Right ventricle myocardium superior (tissue), 1 donor: ENCODE results near the gene ABCA4. TPM values are rescaled to one million over a fixed set of nuclear protein-coding genes. Genes with fewer than 3 reads are reported as not detected.

ENCODE experiments used
- ATAC-seq: fragments of 200-7000 bp; cut with Tn5 transposase; one replicate; pipeline ENCODE4 v1.9.1; 2020; ENCODE audit warnings: mild to moderate bottlenecking; ENCODE audit not compliant: poor library complexity
- DNase-seq: peaks from one replicate; pipeline ENCODE4 v3.0.0-alpha.2; 2020
- intact Hi-C: fragments of 100-400 bp; cut with DNase I; formaldehyde crosslinking; loops from one replicate; pipeline ENCODE4 v1.11.2; 2022
- total RNA-seq: library from RNA; stranded (reverse); fragmentation: NEBNext Ultra II Directional; extraction: Animal tissue kit (Norgen Biotek cat#: 25700); gene quantifications from one replicate; pipeline ENCODE4 v1.2.1, GENCODE V29; 2021
- donor health status: DM: no; HTN: yes; CAD: no; lungs with severe emphysema.

Gene ABCA4
- total RNA-seq, 1 donor from 2014 or later: 0.08 TPM

GRCh38 chr1:94109478-94109877 lies 11.5 kb downstream of the ABCA4 start:
- DNase-seq (no peak), ATAC-seq (no peak)
- intact Hi-C loops: no loop called here

GRCh38 chr1:94107141-94107540 lies 13.8 kb downstream of the ABCA4 start:
- intact Hi-C loops: no loop called here
- DNase-seq (no peak), ATAC-seq (no peak)

- ATAC-seq (no peak), DNase-seq (no peak)
- intact Hi-C loops: no loop called here
Measured at GRCh38 chr1:94106716-94107115, 14.2 kb downstream of the ABCA4 start.

GRCh38 chr1:94105957-94106529 lies 14.9 kb downstream of the ABCA4 start:
- DNase-seq: no peak
- ATAC-seq: peak; percentile 18
- intact Hi-C loops: no loop called here

GRCh38 chr1:94105581-94105952 lies 15.4 kb downstream of the ABCA4 start:
- DNase-seq (no peak), ATAC-seq (no peak)
- intact Hi-C loops: no loop called here

- intact Hi-C loops: no loop called here
- ATAC-seq (no peak), DNase-seq (no peak)
Measured at GRCh38 chr1:94104776-94105580, 16.0 kb downstream of the ABCA4 start.

GRCh38 chr1:94104127-94104684 lies 16.7 kb downstream of the ABCA4 start:
- ATAC-seq (no peak), DNase-seq (no peak)
- intact Hi-C loops: no loop called here

- ATAC-seq (no peak), DNase-seq (no peak)
- intact Hi-C loops: no loop called here
Measured at GRCh38 chr1:94103608-94104007, 17.3 kb downstream of the ABCA4 start.

GRCh38 chr1:94101613-94102525 lies 19.1 kb downstream of the ABCA4 start:
- intact Hi-C loops: no loop called here
- DNase-seq: no peak
- no peak for ATAC-seq

- intact Hi-C loops: no loop called here
- no peak for DNase-seq
- ATAC-seq: no peak
Measured at GRCh38 chr1:94100785-94101612, 19.9 kb downstream of the ABCA4 start.

GRCh38 chr1:94100129-94100784 lies 20.7 kb downstream of the ABCA4 start:
- no peak for ATAC-seq
- intact Hi-C loops: no loop called here
- DNase-seq: no peak

- DNase-seq (no peak), ATAC-seq (no peak)
- intact Hi-C loops: no loop called here
Measured at GRCh38 chr1:94099303-94099702, 21.6 kb downstream of the ABCA4 start.

GRCh38 chr1:94098585-94099111 lies 22.3 kb downstream of the ABCA4 start:
- intact Hi-C loops: no loop called here
- DNase-seq: no peak

GRCh38 chr1:94096797-94097549 lies 24.0 kb downstream of the ABCA4 start:
- ATAC-seq: peak; percentile 14
- peak; percentile 60 for DNase-seq
- intact Hi-C loops: no loop called here

More at GRCh38 chr1:94098585-94099111, 22.3 kb downstream of the ABCA4 start:
- no peak for ATAC-seq

- peak; percentile 64 for DNase-seq
- ATAC-seq: peak; percentile 62
Measured at GRCh38 chr1:94095744-94096469, 25.0 kb downstream of the ABCA4 start.

GRCh38 chr1:94095112-94095637 lies 25.8 kb downstream of the ABCA4 start:
- ATAC-seq: peak; percentile 84
- peak; percentile 94 for DNase-seq
- intact Hi-C loops: no loop called here

More at GRCh38 chr1:94095744-94096469, 25.0 kb downstream of the ABCA4 start:
- intact Hi-C loops: no loop called here
